ENCODE measurements around the gene CDK14.

- TF ChIP-seq CTCF (conservative IDR thresholded peaks at IDR 0.05 in 1 of 2, IDR thresholded peaks at IDR 0.05 in 1 of 2; ENCODE audit: low read depth in 1 of 2, low read length in 2 of 2) (no peak), EZH2 (IDR thresholded peaks at IDR 0.05; ENCODE audit: low read length, missing control alignments) (no peak)
Observed at GRCh38 chr7:90727412-90727811, 131.3 kb downstream of the CDK14 start.

All from fibroblast of lung (primary cell).